GM12878 (cell line): ENCODE measurements around the gene IQGAP2. TPM values are rescaled to one million over a fixed set of nuclear protein-coding genes. Genes with fewer than 3 reads are reported as not detected.

Source experiments
- ATAC-seq: fragments of 200-7000 bp; cut with Tn5 transposase; 3 replicates; pipeline ENCODE4 v1.9.1; 2020; ENCODE audit warnings: mild to moderate bottlenecking, moderate library complexity
- BruUV-seq: library from RNA; stranded (reverse); fragments of 400-500 nt; replicated peaks from 2 replicates; lab custom pipeline; 2021; lab: Mats Ljungman, UMichigan
- CTCF ChIA-PET: fragments of 300-600 bp; sonication (Branson Sonifier 250); formaldehyde crosslinking; extraction: SDS; loops from one replicate; lab custom pipeline; 2021; ENCODE audit warnings: inconsistent platforms; lab: Yijun Ruan, JAX
- POLR2A ChIA-PET: fragments of 350-600 bp; formaldehyde crosslinking; extraction: SDS; loops from one replicate; lab custom pipeline; 2021; ENCODE audit warnings: inconsistent platforms; lab: Charles Lee
- RAD21 ChIA-PET: fragments of 300-600 bp; sonication (Branson Sonifier 250); formaldehyde crosslinking; loops from one replicate; lab custom pipeline; 2023; ENCODE audit warnings: antibody characterized with exemption; ENCODE audit not compliant: unreplicated experiment; lab: Charles Lee
- SMC1A ChIA-PET: fragments of 300-600 bp; sonication (Branson Sonifier 250); formaldehyde crosslinking; loops from one replicate; lab custom pipeline; 2023; ENCODE audit not compliant: unreplicated experiment, uncharacterized antibody; lab: Charles Lee
- DNase-seq: peaks from one replicate; pipeline ENCODE4 v3.0.0-alpha.2; 2011; ENCODE audit warnings: low read depth, low spot score
- FAIRE-seq: peaks from 3 replicates; lab custom pipeline; 2011; peaks lifted over from hg19 to GRCh38; lab: Jason Lieb, UNC
- H2AFZ ChIP-seq: 2 replicates; pipeline ENCODE4 v1.6.0; 2011; ENCODE audit warnings: low read depth, low read length, control low read depth; ENCODE audit not compliant: control insufficient read depth
- H3K27ac ChIP-seq: 2 replicates; pipeline ENCODE4 v1.5.1; 2011; ENCODE audit warnings: control low read depth; ENCODE audit not compliant: control insufficient read depth, insufficient read depth
- H3K27me3 ChIP-seq, 2 experiments: replicated peaks in 1 of 2; 2 replicates each; pipeline versions ENCODE4 v1.6.0 to v1.6.1; 2011; ENCODE audit warnings: low read length in 1 of 2; ENCODE audit not compliant: control insufficient read depth in 2 of 2, insufficient read depth in 2 of 2
- H3K36me3 ChIP-seq, 2 experiments: 2 replicates each; pipeline ENCODE4 v1.5.1; 2011; ENCODE audit warnings: low read length in 1 of 2; ENCODE audit not compliant: control insufficient read depth in 2 of 2, insufficient read depth in 2 of 2
- H3K4me1 ChIP-seq: 2 replicates; pipeline ENCODE4 v1.6.1; 2011; ENCODE audit warnings: mild to moderate bottlenecking, low read length, moderate library complexity, mixed read lengths; ENCODE audit not compliant: control insufficient read depth, insufficient read depth
- H3K4me2 ChIP-seq: 2 replicates; pipeline ENCODE4 v1.6.0; 2011; ENCODE audit warnings: control low read depth; ENCODE audit not compliant: control insufficient read depth, insufficient read depth
- H3K4me3 ChIP-seq: fragments of 200-600 bp; sonication (generic); 2 replicates; pipeline ENCODE4 v1.5.1; 2016
- H3K79me2 ChIP-seq: 2 replicates; pipeline ENCODE4 v1.6.0; 2011; ENCODE audit warnings: low read length; ENCODE audit not compliant: control insufficient read depth, insufficient read depth
- H3K9ac ChIP-seq: 2 replicates; pipeline ENCODE4 v1.8.0; 2011; ENCODE audit warnings: low read length, control low read depth, mixed read lengths; ENCODE audit not compliant: control insufficient read depth, insufficient read depth
- H3K9me3 ChIP-seq: replicated peaks from 3 replicates; pipeline ENCODE4 v1.5.1; 2011; ENCODE audit warnings: mild to moderate bottlenecking, low read length; ENCODE audit not compliant: control insufficient read depth, insufficient read depth
- H4K20me1 ChIP-seq: 2 replicates; pipeline ENCODE4 v1.6.0; 2011; ENCODE audit not compliant: control insufficient read depth, insufficient read depth
- ATF7 ChIP-seq: fragments of 450-650 bp; IDR thresholded peaks from 2 replicates; pipeline ENCODE4 v1.6.1; 2016; ENCODE audit warnings: low read depth, mild to moderate bottlenecking
- CBX3 ChIP-seq: fragments of 200-600 bp; sonication (generic); IDR thresholded peaks from 2 replicates; pipeline ENCODE4 v1.6.1; 2016; ENCODE audit warnings: low read depth, borderline replicate concordance
- HDAC2 ChIP-seq: fragments of 200-600 bp; sonication (generic); IDR thresholded peaks from 2 replicates; pipeline ENCODE4 v1.6.1; 2017
- JUND ChIP-seq: IDR thresholded peaks from 2 replicates; pipeline ENCODE4 v1.6.1; 2012; ENCODE audit warnings: low read depth, mild to moderate bottlenecking, low read length, improper control_type of control experiment, moderate library complexity
- MYC ChIP-seq: IDR thresholded peaks from 2 replicates; pipeline ENCODE4 v1.6.1; 2011; ENCODE audit warnings: mild to moderate bottlenecking, low read length, moderate library complexity, inconsistent platforms; ENCODE audit not compliant: insufficient read depth, insufficient replicate concordance, insufficient read length, severe bottlenecking
- NBN ChIP-seq: fragments of 450-650 bp; IDR thresholded peaks from 2 replicates; pipeline ENCODE4 v1.6.1; 2016
- NRF1 ChIP-seq: conservative IDR thresholded peaks from 2 replicates; pipeline ENCODE4 v1.6.1; 2011; ENCODE audit warnings: mild to moderate bottlenecking, low read depth, low read length, improper control_type of control experiment
- RAD21 ChIP-seq: IDR thresholded peaks from 2 replicates; pipeline ENCODE4 v1.6.1; 2011; ENCODE audit warnings: mild to moderate bottlenecking, low read depth, low read length, moderate library complexity; ENCODE audit not compliant: insufficient read depth
- SMAD5 ChIP-seq: IDR thresholded peaks from 2 replicates; pipeline ENCODE4 v1.6.1; 2016; ENCODE audit warnings: antibody characterized with exemption, low read depth
- STAT1 ChIP-seq: fragments of 450-650 bp; conservative IDR thresholded peaks from 2 replicates; pipeline ENCODE4 v1.6.1; 2014; ENCODE audit warnings: antibody characterized with exemption, mild to moderate bottlenecking
- WGBS: methylation state at CpG from one replicate; pipeline ENCODE4 v1.1.6; 2016; ENCODE audit warnings: low lambda C conversion rate; ENCODE audit not compliant: insufficient replicate concordance, insufficient coverage; ENCODE audit errors: missing lambda C conversion rate; 5-methylcytosine and 5-hydroxymethylcytosine counted together
- in situ Hi-C: fragments of 300-500 bp; cut with MboI; formaldehyde crosslinking; loops from 9 replicates; pipeline ENCODE4 v1.14.3; 2018; ENCODE audit warnings: mixed read lengths
- intact Hi-C: fragments of 100-400 bp; cut with micrococcal nuclease; formaldehyde crosslinking; loops from one replicate; pipeline ENCODE4 v1.14.2; 2022; ENCODE audit not compliant: unreplicated experiment
- polyA plus RNA-seq, 11 experiments: library from polyadenylated mRNA; depleted of rRNA in 4 of 11; unstranded in 6 of 11; stranded (reverse) in 5 of 11; fragments of >200 nt; fragmentation: Nextera tagmentation in 4 of 11; fragmentation: Illumina TruSeq in 1 of 11; extraction: Ambion mirVana in 4 of 11; extraction: Trizol in 1 of 11; gene quantifications; 1 replicate in 1 of 11; 2 replicates in 10 of 11; pipeline versions ENCODE4 v1.2.1 to v1.2.3, GENCODE V29; 2011 to 2016; ENCODE audit warnings: inconsistent platforms in 2 of 11, missing spikeins in 2 of 11, low read depth in 1 of 11
- total RNA-seq, 4 experiments: library from RNA; depleted of rRNA in 3 of 4; stranded (reverse); fragments of >200 nt in 3 of 4; fragmentation: Illumina TruSeq in 1 of 4; extraction: Trizol in 1 of 4; gene quantifications; 2 replicates each; pipeline versions ENCODE4 v1.2.1 to v1.2.3, GENCODE V29; 2013 to 2021
- TF ChIP-seq, protein P1 (sequence below): IDR thresholded peaks from 2 replicates; pipeline ENCODE4 v1.6.1; 2012; ENCODE audit warnings: low read depth, low read length, improper control_type of control experiment
- TF ChIP-seq, protein P2 (sequence below): IDR thresholded peaks from 2 replicates; pipeline ENCODE4 v1.6.1; 2011; ENCODE audit warnings: low read depth, low read length, improper control_type of control experiment, borderline replicate concordance

IQGAP2 gene
- total and polyA plus RNA-seq, 10 of the 15 experiments (the other 5 are each of a cell fraction or from before 2014, with no cell fraction given), result 14.5 to 41.4 (median 21.8) TPM

DNA sequence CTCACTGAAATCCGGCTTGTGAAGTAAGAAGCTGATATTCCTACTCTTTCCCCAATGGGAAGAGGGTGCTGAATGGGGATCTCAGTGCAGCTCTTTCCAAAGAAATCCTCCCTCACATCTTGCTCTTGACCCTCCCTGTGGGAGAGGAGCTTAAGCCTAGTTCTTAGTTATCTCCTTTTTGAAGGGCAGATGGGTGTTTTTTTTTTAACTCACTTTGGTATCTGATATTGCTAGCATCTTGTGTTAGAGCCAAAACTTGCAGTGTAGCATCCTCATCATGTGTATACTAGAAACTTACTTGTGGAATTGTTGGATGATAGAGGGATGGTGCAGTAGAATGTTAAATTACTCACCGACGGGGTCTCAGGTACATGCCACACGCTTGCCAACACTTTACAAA is 129.9 kb downstream of the IQGAP2 start (continued):
- TF ChIP-seq, protein P1, sequence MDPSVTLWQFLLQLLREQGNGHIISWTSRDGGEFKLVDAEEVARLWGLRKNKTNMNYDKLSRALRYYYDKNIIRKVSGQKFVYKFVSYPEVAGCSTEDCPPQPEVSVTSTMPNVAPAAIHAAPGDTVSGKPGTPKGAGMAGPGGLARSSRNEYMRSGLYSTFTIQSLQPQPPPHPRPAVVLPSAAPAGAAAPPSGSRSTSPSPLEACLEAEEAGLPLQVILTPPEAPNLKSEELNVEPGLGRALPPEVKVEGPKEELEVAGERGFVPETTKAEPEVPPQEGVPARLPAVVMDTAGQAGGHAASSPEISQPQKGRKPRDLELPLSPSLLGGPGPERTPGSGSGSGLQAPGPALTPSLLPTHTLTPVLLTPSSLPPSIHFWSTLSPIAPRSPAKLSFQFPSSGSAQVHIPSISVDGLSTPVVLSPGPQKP, result no peak

DNA sequence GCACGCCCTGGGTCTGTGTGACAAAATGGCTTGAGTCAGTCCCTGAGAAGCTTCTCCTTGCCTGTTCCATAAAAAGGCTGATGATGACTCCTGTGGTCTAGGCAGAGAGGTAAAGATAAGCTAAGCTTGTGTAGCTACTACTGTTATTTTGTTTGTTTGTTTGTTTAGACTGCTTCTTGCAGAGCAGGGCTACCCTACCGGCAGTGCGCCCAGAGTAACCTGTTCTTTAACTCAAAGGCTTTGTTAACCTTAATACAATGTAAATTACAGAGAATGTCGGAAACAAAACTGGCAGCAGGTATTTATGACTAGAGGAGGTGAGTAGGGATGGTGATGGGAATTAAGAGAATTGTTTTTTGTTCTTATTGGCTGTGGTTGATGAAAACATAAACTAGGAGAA is 132.5 kb downstream of the IQGAP2 start:
- no peaks in the 10 kb centered on the region for H3K4me1 ChIP-seq
- BruUV-seq, result no TSS peak
- no peaks in the 10 kb centered on the region for H3K9me3 ChIP-seq
- H2AFZ ChIP-seq, result no peak overlapping the region
- H3K36me3 ChIP-seq, result no peaks in the 10 kb centered on the region
- no peak for TF ChIP-seq MYC
- SMC1A ChIA-PET, result interaction anchor here (0.6 kb wide), 1 partner anchor 399 kb away, joined by 3 read pairs; no protein-coding TSS in a partner anchor
- no peak for FAIRE-seq
- no peak overlapping the region for H3K27ac ChIP-seq
- H3K4me2 ChIP-seq, result no peak overlapping the region
- H3K9ac ChIP-seq, result no peak overlapping the region
- no peaks in the 10 kb centered on the region; the same call in 1 of the 2 replicates for H4K20me1 ChIP-seq
- DNase-seq, result no peak
- CTCF ChIA-PET, result interaction anchor here (1.0 kb wide), 1 partner anchor 47 kb away, joined by 3 read pairs; no protein-coding TSS in a partner anchor
- intact Hi-C loops, result no loop called here
- no peaks in the 10 kb centered on the region for H3K27me3 ChIP-seq
- no peak for ATAC-seq
- RAD21 ChIA-PET, result no interaction called here
- H3K4me3 ChIP-seq, result no peak overlapping the region
- no peaks in the 10 kb centered on the region; the same call in 1 of the 2 replicates for H3K79me2 ChIP-seq
- POLR2A ChIA-PET, result interaction anchor here (0.8 kb wide), 1 partner anchor 14 kb away, joined by 3 read pairs; no protein-coding TSS in a partner anchor
- WGBS, result 94% methylated on average over 4 of the region's 4 CpGs
- in situ Hi-C loops, result no loop called here

DNA sequence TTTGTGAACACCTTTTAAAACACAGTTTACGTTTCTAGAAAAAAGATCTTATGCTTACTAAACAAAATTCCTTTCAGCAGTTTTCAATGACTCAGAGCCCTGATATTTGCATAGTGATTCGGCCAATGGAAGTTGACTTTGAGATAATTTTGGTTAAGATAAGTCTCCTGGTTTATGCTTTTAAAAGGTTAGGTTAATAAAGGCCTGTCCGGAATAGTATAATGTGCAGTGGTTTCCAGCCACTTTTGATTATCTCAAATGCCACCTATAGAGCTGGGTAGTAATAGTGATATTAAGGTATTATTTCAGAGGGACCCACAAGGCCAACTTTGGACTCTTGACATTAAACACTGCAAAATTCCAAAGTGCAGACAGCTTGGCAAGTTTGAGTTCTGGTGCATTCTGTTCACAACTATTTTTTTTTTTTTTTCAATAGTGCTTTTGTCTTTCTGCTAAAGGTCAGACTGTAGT is 134.0 kb downstream of the IQGAP2 start:
- intact Hi-C loops, result no loop called here
- H3K36me3 ChIP-seq, result no peaks in the 10 kb centered on the region
- DNase-seq (no peak), FAIRE-seq (no peak), ATAC-seq (no peak)
- no peak overlapping the region for H3K4me2 ChIP-seq
- H3K79me2 ChIP-seq, result no peaks in the 10 kb centered on the region; the same call in 1 of the 2 replicates
- no peak overlapping the region for H3K9ac ChIP-seq
- BruUV-seq, result no TSS peak
- no peak overlapping the region for H3K4me3 ChIP-seq
- H2AFZ ChIP-seq, result no peak overlapping the region
- no peaks in the 10 kb centered on the region for H3K9me3 ChIP-seq
- no peaks in the 10 kb centered on the region for H3K27me3 ChIP-seq
- ChIA-PET RAD21 (no interaction called here), CTCF (interaction anchor here (0.7 to 1.3 kb wide), 4 partner anchors 8 to 32 kb away, joined by 3 to 4 read pairs (median 3); no protein-coding TSS in a partner anchor), SMC1A (interaction anchor here (0.6 to 1.7 kb wide), 4 partner anchors 10 to 435 kb away, joined by 3 to 4 read pairs (median 4); no protein-coding TSS in a partner anchor), POLR2A (interaction anchor here (0.7 kb wide), 1 partner anchor 218 kb away, joined by 6 read pairs; no protein-coding TSS in a partner anchor)
- H3K27ac ChIP-seq, result no peak overlapping the region
- in situ Hi-C loops, result no loop called here
- no peaks in the 10 kb centered on the region for H3K4me1 ChIP-seq
- WGBS, result 80% methylated on average over 3 of the region's 3 CpGs
- no peaks in the 10 kb centered on the region; the same call in 1 of the 2 replicates for H4K20me1 ChIP-seq
- no peak for TF ChIP-seq NBN
- TF ChIP-seq ATF7, result no peak
- TF ChIP-seq CBX3, result no peak
- no peak for TF ChIP-seq NRF1
- no peak for TF ChIP-seq STAT1
- TF ChIP-seq, protein P2, sequence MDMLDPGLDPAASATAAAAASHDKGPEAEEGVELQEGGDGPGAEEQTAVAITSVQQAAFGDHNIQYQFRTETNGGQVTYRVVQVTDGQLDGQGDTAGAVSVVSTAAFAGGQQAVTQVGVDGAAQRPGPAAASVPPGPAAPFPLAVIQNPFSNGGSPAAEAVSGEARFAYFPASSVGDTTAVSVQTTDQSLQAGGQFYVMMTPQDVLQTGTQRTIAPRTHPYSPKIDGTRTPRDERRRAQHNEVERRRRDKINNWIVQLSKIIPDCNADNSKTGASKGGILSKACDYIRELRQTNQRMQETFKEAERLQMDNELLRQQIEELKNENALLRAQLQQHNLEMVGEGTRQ, result no peak
- TF ChIP-seq HDAC2, result no peak
- TF ChIP-seq JUND, result no peak
- TF ChIP-seq RAD21, result no peak
- no peak for TF ChIP-seq SMAD5
